ENCODE data around the gene ROS1. TPM values are rescaled to one million over a fixed set of nuclear protein-coding genes. Genes with fewer than 3 reads are reported as not detected.

ROS1 gene
- total RNA-seq, 1 experiment from 2014 or later: not detected

- no peaks in the 10 kb centered on the region for H3K79me2 ChIP-seq (ENCODE audit: insufficient read depth, low read length)
- no peak overlapping the region for H3K27ac ChIP-seq (ENCODE audit: insufficient read length, low read depth, low read length)
- no peak overlapping the region for H2BK5ac ChIP-seq (ENCODE audit: insufficient read length, low read length)
- H3K9me3 Mint-ChIP-seq: no peaks in the 10 kb centered on the region
- H3K27ac Mint-ChIP-seq: no peak overlapping the region
- H2AFZ ChIP-seq (ENCODE audit: low read length): no peak overlapping the region
- no peak overlapping the region for H4K91ac ChIP-seq (ENCODE audit: insufficient read length, low read depth, low read length)
- TF ChIP-seq CTCF (conservative IDR thresholded peaks at IDR 0.05): no peak
- no peak overlapping the region for H2BK15ac ChIP-seq (ENCODE audit: low read depth, low read length)
- no peak overlapping the region for H3K56ac ChIP-seq (ENCODE audit: insufficient read length, low read depth, low read length)
- no peaks in the 10 kb centered on the region for H3K9me3 ChIP-seq (ENCODE audit: control insufficient read depth, low read depth, low read length)
- no peaks in the 10 kb centered on the region for H3K36me3 Mint-ChIP-seq (ENCODE audit: insufficient read depth in 1 of 3, low read depth in 3 of 3)
- no peak overlapping the region for H2BK20ac ChIP-seq (ENCODE audit: low read depth, low read length, poor library complexity, severe bottlenecking)
- no peak overlapping the region for H3K4ac ChIP-seq (ENCODE audit: low read depth, low read length)
- H4K5ac ChIP-seq (ENCODE audit: insufficient read length, low read depth, low read length): no peak overlapping the region
- no peaks in the 10 kb centered on the region for H3K79me1 ChIP-seq (ENCODE audit: insufficient read depth, low read depth, low read length, poor library complexity, severe bottlenecking)
- no peak overlapping the region for H2BK12ac ChIP-seq (ENCODE audit: insufficient read length, low read depth, low read length)
- no peak overlapping the region for H3T11ph ChIP-seq (ENCODE audit: low read length)
- H2AK5ac ChIP-seq (ENCODE audit: insufficient read length, low read length): no peak overlapping the region
- H4K20me1 ChIP-seq (ENCODE audit: control insufficient read depth, insufficient read depth, insufficient read length): no peaks in the 10 kb centered on the region
- no peak overlapping the region for H3K18ac ChIP-seq (ENCODE audit: insufficient read length, low read depth, low read length)
- no CpG with 5 or more reads among the region's 3 CpGs for WGBS (ENCODE audit: extremely low coverage, insufficient read length, low lambda C conversion rate)
- no peak overlapping the region for H4K8ac ChIP-seq (replicated peaks; ENCODE audit: insufficient read length, low read depth, low read length)
- no peak overlapping the region for H3K14ac ChIP-seq (ENCODE audit: insufficient read depth, low read length)
- H3K4me3 Mint-ChIP-seq: no peak overlapping the region
- no peaks in the 10 kb centered on the region; the same call in 1 of the 2 replicates for H3K27me3 Mint-ChIP-seq (ENCODE audit: low read depth)
- no peaks in the 10 kb centered on the region for H3K23me2 ChIP-seq (ENCODE audit: insufficient read length, low read depth, low read length, poor library complexity, severe bottlenecking)
- no peaks in the 10 kb centered on the region for H3K4me1 ChIP-seq (ENCODE audit: insufficient read depth, low read length)
- H3K4me2 ChIP-seq (ENCODE audit: insufficient read depth, insufficient read length, low read length): no peak overlapping the region
- H3K23ac ChIP-seq (ENCODE audit: insufficient read length, low read depth, low read length): no peak overlapping the region
- H3K9ac ChIP-seq (ENCODE audit: extremely low read depth, insufficient read length, low read length): no peak overlapping the region
- H3K27me3 ChIP-seq (ENCODE audit: insufficient read depth, low read length): no peaks in the 10 kb centered on the region
- no peaks in the 10 kb centered on the region for H3K4me1 Mint-ChIP-seq
- no peak overlapping the region for H2BK120ac ChIP-seq (ENCODE audit: low read depth, low read length, poor library complexity, severe bottlenecking)
- no peak for DNase-seq
Measured at GRCh38 chr6:117306227-117306790, 119.4 kb downstream of the ROS1 start.
